Measurements from ENCODE around the gene RNF26.
A peak's percentile ranks its signal among the peaks of the same experiment; 100 is the strongest.

Gene RNF26

DNA sequence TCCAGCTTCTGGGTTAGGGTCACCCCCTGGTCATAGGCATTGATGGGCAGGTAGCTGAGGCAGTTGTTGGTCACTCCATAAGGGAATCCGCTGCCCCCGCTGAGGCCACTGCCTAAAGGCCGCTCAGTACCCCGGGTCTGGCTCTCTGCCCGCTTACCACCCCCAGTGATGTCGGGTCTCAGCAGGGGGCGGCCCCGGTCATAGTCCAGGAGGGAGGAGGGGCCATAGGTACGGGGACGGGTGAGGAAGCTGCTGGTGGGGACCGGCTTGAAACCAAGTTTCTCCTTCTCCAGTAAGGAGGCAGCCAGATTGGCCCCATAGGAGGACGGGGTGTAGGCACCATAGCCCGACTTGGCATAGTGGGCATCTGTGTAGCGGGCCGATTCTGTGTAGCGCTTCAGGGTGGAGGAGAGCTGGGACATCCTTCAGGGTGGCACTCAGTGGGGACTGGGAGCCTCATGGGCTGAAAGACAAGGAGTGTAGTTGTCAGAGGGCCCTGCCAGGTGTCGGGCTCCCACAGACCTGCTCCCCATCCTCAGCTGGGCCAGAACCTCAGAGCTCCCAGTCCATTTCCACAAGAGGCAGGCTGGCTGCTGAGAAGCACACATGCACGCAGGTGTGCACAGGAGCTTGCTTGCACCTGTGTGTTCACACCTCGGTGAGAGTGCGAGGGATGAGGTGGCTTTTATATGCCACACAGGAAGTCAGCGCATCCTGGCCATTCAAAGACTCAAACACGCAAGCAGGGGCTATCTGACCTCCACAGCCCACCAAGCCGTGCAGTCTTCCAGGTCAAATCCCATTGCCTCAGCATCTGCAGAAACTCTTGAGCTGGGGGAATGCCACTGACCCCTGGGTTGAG lies 39.0 kb downstream of the RNF26 start:
- TF ChIP-seq, protein P1, sequence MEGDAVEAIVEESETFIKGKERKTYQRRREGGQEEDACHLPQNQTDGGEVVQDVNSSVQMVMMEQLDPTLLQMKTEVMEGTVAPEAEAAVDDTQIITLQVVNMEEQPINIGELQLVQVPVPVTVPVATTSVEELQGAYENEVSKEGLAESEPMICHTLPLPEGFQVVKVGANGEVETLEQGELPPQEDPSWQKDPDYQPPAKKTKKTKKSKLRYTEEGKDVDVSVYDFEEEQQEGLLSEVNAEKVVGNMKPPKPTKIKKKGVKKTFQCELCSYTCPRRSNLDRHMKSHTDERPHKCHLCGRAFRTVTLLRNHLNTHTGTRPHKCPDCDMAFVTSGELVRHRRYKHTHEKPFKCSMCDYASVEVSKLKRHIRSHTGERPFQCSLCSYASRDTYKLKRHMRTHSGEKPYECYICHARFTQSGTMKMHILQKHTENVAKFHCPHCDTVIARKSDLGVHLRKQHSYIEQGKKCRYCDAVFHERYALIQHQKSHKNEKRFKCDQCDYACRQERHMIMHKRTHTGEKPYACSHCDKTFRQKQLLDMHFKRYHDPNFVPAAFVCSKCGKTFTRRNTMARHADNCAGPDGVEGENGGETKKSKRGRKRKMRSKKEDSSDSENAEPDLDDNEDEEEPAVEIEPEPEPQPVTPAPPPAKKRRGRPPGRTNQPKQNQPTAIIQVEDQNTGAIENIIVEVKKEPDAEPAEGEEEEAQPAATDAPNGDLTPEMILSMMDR (IDR thresholded peaks at IDR 0.05; ENCODE audit: borderline replicate concordance, insufficient read depth, low read depth, low read length), result no peak
- H3K4me3 ChIP-seq (ENCODE audit: low read depth, low read length), result no peak overlapping the region

DNA sequence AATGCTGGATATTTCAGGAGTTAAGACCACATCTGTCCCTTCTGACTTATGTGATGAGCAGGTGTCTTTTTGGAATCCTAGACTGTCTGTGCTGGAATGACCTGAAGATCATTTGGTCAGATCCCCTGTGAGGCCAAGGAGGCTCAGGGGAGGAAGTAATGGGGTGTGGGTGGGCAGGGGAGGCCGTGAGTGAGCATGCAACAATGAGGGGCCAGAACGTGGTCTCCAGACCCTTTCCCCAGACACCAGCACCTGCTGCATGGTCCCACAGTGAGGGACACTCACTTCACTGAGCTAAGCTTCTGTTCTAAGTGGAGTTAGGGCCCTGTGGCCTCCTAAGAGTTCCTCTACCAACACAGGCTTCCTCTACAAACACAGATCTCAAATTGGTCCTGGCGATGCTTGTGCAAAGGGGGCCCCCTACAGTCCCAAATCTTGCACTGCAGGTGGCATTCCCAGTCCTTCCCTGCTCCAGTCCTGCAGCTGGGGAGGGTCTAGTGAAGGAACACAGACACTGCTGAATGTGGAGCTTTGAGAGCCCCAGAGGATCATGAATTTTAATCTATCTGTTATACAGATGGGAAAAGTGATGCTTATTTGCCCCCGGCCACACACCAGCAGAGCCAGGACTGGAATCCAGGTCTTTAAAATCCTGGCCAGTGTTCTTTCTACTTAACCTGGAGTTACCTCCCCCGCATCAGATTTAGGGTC lies 39.7 kb downstream of the RNF26 start:
- no peak overlapping the region for H3K4me3 ChIP-seq (ENCODE audit: low read depth, low read length)

DNA sequence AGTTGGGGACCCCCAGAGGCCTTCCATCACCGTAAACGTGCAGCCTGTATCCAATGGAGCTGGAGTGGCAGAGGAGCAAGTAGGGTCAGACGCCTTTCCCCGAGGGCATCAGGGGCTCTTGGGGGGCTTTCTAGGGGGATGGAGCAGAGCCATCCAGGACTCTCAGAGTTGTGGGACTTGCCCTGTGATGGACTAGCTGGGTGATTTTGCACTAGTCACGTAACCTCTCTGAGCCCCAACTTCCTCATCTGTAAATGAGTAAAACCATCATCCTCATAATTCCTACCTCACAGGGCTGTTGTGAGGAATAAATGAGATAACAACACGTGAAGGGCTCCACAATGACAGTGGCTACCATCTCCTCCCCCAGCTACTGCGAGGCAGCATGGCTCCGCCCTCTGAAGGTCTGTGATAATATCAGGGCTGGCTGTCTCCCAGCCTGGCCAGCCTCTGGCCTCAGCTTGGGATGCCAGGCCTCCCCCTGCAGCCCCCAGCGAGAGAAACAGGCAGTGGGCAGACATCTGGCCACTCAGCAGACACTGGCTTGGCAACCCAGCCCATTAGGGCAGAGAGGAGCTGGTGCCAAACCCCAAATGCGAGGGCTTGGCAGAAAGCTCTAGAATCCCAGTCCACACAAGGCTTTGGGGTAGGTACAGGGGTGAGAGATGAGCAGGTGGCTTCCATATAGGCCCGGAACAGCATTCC lies 40.5 kb downstream of the RNF26 start:
- H3K4me3 ChIP-seq (ENCODE audit: low read depth, low read length), result no peak overlapping the region
- TF ChIP-seq, protein P1 (IDR thresholded peaks at IDR 0.05; ENCODE audit: borderline replicate concordance, insufficient read depth, low read depth, low read length), result no peak

More for the DNA sequence above, 39.7 kb downstream of the RNF26 start:
- TF ChIP-seq, protein P1 (IDR thresholded peaks at IDR 0.05; ENCODE audit: borderline replicate concordance, insufficient read depth, low read depth, low read length), result peak; percentile 82

DNA sequence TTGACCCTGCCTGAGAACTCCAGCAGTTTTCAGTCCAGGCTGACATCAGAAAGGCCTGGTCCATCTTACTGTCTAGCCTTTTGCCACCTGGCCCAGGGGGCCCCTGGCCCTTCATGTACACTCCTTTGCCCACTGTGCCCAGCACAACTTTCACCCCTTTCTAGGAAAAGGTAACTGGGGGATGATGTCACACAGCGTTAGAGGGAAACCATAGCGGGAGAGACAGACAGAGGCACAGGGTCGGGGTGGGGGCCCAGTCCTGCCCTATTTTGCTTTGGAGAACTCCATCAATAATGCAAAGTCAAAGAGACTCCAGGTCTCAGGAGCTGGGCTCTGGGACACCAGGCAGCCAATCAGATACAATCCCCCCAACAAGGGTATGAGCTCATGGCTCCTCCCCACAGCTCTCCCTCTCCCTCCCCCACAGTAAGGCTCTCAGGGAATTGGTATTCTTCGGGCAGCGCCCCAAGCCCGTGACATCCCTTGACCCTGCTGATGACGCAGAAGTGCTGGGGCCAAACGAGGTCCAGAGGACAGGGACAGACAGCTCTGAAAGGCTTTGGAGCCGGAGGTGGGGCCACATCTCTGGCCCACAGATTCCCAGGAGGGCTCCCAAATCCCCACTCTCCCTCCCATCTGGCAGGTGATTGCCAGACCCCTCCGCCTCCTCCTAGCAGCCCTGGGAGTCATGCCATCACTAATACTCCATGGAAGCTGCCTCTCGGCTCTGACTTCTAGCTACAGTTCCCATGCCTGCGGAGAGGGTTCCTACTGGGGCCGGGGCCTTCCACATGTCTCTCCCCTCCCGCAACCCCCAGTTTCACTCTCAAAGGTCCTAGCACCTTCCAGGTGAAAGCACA lies 41.2 kb downstream of the RNF26 start:
- no peak overlapping the region for H3K4me3 ChIP-seq (ENCODE audit: low read depth, low read length)
- TF ChIP-seq, protein P1 (IDR thresholded peaks at IDR 0.05; ENCODE audit: borderline replicate concordance, insufficient read depth, low read depth, low read length), result no peak

DNA sequence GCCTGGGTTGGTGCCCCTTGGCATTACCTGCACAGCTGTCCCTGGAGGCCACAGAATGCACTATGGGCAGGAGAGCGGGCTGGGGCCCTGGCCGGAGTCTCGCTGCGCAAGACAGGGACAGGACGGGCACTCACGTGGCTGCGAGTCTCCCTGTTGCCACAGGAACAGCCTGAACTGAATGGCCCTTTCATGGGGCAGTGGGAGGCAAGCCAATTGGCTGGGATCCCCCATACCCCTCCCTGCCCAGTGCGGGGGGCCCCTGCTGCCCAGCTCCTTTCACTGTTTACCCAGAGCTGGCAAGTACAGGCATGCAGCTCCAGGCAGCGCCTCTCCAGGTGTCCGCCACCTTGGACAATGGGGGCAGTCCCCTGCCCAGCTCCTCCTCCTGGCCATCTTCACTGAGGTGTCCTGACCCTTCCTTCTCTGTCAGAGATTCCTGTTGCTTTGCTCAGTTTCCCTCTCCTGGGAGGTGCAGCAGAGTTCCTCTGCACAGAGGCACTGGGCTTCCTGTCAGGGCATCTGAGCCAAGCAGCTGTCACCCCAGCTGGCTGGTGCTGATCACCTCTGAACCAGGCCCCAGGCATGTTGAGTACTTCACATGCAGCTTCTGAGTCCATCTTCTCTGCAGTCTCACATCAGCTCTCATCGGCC lies 42.0 kb downstream of the RNF26 start:
- TF ChIP-seq, protein P1 (IDR thresholded peaks at IDR 0.05; ENCODE audit: borderline replicate concordance, insufficient read depth, low read depth, low read length), result no peak
- no peak overlapping the region for H3K4me3 ChIP-seq (ENCODE audit: low read depth, low read length)

Data from GM12875 (cell line).